Liver (tissue), 9 donors: Measurements from ENCODE around the gene GATB. TPM values are rescaled to one million over a fixed set of nuclear protein-coding genes. Genes with fewer than 3 reads are reported as not detected.

Experiments
- DNase-seq: peaks from one replicate; pipeline ENCODE4 v3.0.0-alpha.2; 2017; ENCODE audit warnings: low spot score
- H3K27ac ChIP-seq, 2 donors: one replicate each; pipeline ENCODE4 v1.7.0; 2013; ENCODE audit warnings: inconsistent platforms in 2 of 2, low read length in 2 of 2, control low read depth in 1 of 2, low read depth in 1 of 2, mild to moderate bottlenecking in 1 of 2
- H3K27me3 ChIP-seq, 4 donors: one replicate each; pipeline versions ENCODE4 v1.6.1 to v1.7.0; 2013; ENCODE audit warnings: low read length in 3 of 4, inconsistent platforms in 1 of 4, mild to moderate bottlenecking in 1 of 4, moderate library complexity in 1 of 4; ENCODE audit not compliant: control insufficient read depth in 4 of 4, insufficient read depth in 4 of 4
- H3K36me3 ChIP-seq, 4 donors: one replicate each; pipeline versions ENCODE4 v1.6.1 to v1.7.0; 2013; ENCODE audit warnings: low read length in 3 of 4, mild to moderate bottlenecking in 3 of 4, low read depth in 1 of 4, moderate library complexity in 1 of 4; ENCODE audit not compliant: control insufficient read depth in 4 of 4, insufficient read depth in 3 of 4
- H3K4me1 ChIP-seq, 4 donors: one replicate each; pipeline versions ENCODE4 v1.6.1 to v1.7.0; 2013; ENCODE audit warnings: low read length in 3 of 4, mild to moderate bottlenecking in 3 of 4, moderate library complexity in 1 of 4; ENCODE audit not compliant: control insufficient read depth in 4 of 4, insufficient read depth in 4 of 4
- H3K4me3 ChIP-seq, 3 donors: one replicate each; pipeline versions ENCODE4 v1.6.1 to v1.7.0; 2013; ENCODE audit warnings: low read length in 3 of 3, control low read depth in 1 of 3, low read depth in 1 of 3, mild to moderate bottlenecking in 1 of 3
- H3K9ac ChIP-seq, 2 donors: one replicate each; pipeline ENCODE4 v1.7.0; 2013; ENCODE audit warnings: low read length in 2 of 2, mild to moderate bottlenecking in 2 of 2, moderate library complexity in 2 of 2, control low read depth in 1 of 2, low read depth in 1 of 2
- H3K9me3 ChIP-seq, 4 donors: one replicate each; pipeline versions ENCODE4 v1.6.1 to v1.7.0; 2013; ENCODE audit warnings: low read length in 3 of 4; ENCODE audit not compliant: control insufficient read depth in 4 of 4
- EGR1 ChIP-seq, 2 donors: IDR thresholded peaks; 2 replicates each; pipeline ENCODE4 v1.6.1; 2016 to 2018; ENCODE audit warnings: antibody characterized with exemption in 2 of 2, low read depth in 2 of 2
- FOXA2 ChIP-seq: IDR thresholded peaks from 2 replicates; pipeline ENCODE4 v1.6.1; 2016; ENCODE audit warnings: antibody characterized with exemption
- GABPA ChIP-seq, 2 donors: IDR thresholded peaks in 1 of 2; conservative IDR thresholded peaks in 1 of 2; 2 replicates each; pipeline ENCODE4 v1.6.1; 2016; ENCODE audit warnings: antibody characterized with exemption in 2 of 2, mild to moderate bottlenecking in 1 of 2, moderate library complexity in 1 of 2
- HNF4A ChIP-seq, 2 donors: conservative IDR thresholded peaks; 2 replicates each; pipeline ENCODE4 v1.6.1; 2016; ENCODE audit warnings: antibody characterized with exemption in 2 of 2, mild to moderate bottlenecking in 2 of 2
- HNF4G ChIP-seq: IDR thresholded peaks from 2 replicates; pipeline ENCODE4 v1.6.1; 2016; ENCODE audit warnings: antibody characterized with exemption
- JUND ChIP-seq, 2 donors: IDR thresholded peaks; 2 replicates each; pipeline ENCODE4 v1.6.1; 2016; ENCODE audit warnings: antibody characterized with exemption in 2 of 2
- MAX ChIP-seq: IDR thresholded peaks from 2 replicates; pipeline ENCODE4 v1.6.1; 2016; ENCODE audit warnings: antibody characterized with exemption
- NR2F2 ChIP-seq: IDR thresholded peaks from 2 replicates; pipeline ENCODE4 v1.6.1; 2016; ENCODE audit warnings: antibody characterized with exemption
- RAD21 ChIP-seq, 2 donors: IDR thresholded peaks; 2 replicates each; pipeline ENCODE4 v1.6.1; 2016; ENCODE audit warnings: antibody characterized with exemption in 2 of 2, mild to moderate bottlenecking in 2 of 2
- REST ChIP-seq: IDR thresholded peaks from 2 replicates; pipeline ENCODE4 v1.6.1; 2016; ENCODE audit warnings: antibody characterized with exemption, mild to moderate bottlenecking
- RXRA ChIP-seq, 2 donors: IDR thresholded peaks; 2 replicates each; pipeline ENCODE4 v1.6.1; 2017 to 2018; ENCODE audit warnings: antibody characterized with exemption in 2 of 2, mild to moderate bottlenecking in 1 of 2
- SP1 ChIP-seq: IDR thresholded peaks from 2 replicates; pipeline ENCODE4 v1.6.1; 2018; ENCODE audit warnings: antibody characterized with exemption, mild to moderate bottlenecking
- YY1 ChIP-seq: IDR thresholded peaks from 2 replicates; pipeline ENCODE4 v1.6.1; 2016; ENCODE audit warnings: antibody characterized with exemption, mild to moderate bottlenecking
- WGBS: extraction: QIAGEN DNeasy Blood & Tissue Kit; methylation state at CpG from one replicate; pipeline ENCODE4 v1.1.7; 2013; 5-methylcytosine and 5-hydroxymethylcytosine counted together
- polyA plus RNA-seq, 2 donors: library from polyadenylated mRNA; stranded (reverse) in 1 of 2; unstranded in 1 of 2; fragments of 200-250 nt in 1 of 2; fragments of >200 nt in 1 of 2; fragmentation: Nextera tagmentation in 1 of 2; extraction: Ambion mirVana in 1 of 2; gene quantifications; one replicate each; pipeline versions ENCODE4 v1.2.1 to v1.2.3, GENCODE V29; 2013 to 2015
- total RNA-seq, 2 donors: library from RNA; depleted of rRNA; stranded (reverse); fragments of >200 nt; gene quantifications; one replicate each; pipeline ENCODE4 v1.2.3, GENCODE V29; 2014
- TF ChIP-seq, protein P1 (sequence below): fragments of 150-350 bp; IDR thresholded peaks from 2 replicates; pipeline ENCODE4 v1.5.1; 2017; ENCODE audit warnings: improper control_type of control experiment, low read depth, low read length; ENCODE audit not compliant: missing input control
- TF ChIP-seq, protein P2 (sequence below): IDR thresholded peaks from 2 replicates; pipeline ENCODE4 v1.6.1; 2016; ENCODE audit warnings: antibody characterized with exemption
- donor health status: healthy.
- donor health status: healthy.
- donor health status: healthy.
- donor health status: healthy.
- donor health status: healthy.

The GATB gene
- total and polyA plus RNA-seq, 4 donors: 10.4 to 17.3 (median 12.5) TPM

- Histone ChIP-seq H3K27ac (no peak overlapping the region), H3K36me3 (no peaks in the 10 kb centered on the region), H3K9ac (no peak overlapping the region), H3K9me3 (no peaks in the 10 kb centered on the region), H3K4me3 (no peak overlapping the region), H3K27me3 (peaks cover 0 to 2% (median 0%) of the 10 kb centered on the region in 4 donors), H3K4me1 (no peaks in the 10 kb centered on the region)
- no peak for DNase-seq
- no peak for TF ChIP-seq SP1
- WGBS: 67% methylated on average over 5 of the region's 5 CpGs
These were observed 20.2 kb upstream of the GATB start for GRCh38 chr4:151781026-151781425.

DNA sequence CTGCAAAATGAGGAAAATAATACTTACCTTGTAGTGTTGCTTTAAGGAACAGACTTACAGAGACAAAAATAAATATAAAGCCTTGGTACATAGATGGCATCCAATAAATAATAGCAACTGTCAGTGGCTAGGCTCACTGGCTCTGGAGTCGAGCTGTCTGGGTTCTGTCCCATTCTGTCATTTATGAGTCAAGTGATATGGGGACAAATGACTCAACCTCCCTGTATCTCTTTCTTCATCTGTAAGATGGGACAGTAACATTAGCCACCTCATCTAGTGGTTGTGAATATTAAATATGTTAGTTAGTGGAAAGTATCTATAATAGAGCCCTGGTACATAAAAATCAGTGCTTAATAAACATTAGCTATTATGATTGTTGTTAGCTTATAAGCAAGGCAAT lies 16.7 kb upstream of the GATB start:
- no peaks in the 10 kb centered on the region for H3K4me1 ChIP-seq
- H3K4me3 ChIP-seq: no peak overlapping the region
- TF ChIP-seq GABPA (IDR thresholded peaks at IDR 0.05 in 1 of 2, conservative IDR thresholded peaks at IDR 0.05 in 1 of 2) (no peak), REST (no peak), YY1 (no peak), HNF4G (no peak), MAX (no peak), SP1 (no peak), FOXA2 (no peak), RAD21 (IDR thresholded peaks at IDR 0.05) (no peak), EGR1 (IDR thresholded peaks at IDR 0.05; ENCODE audit: low read depth in 2 of 2) (no peak), JUND (IDR thresholded peaks at IDR 0.05) (no peak)
- TF ChIP-seq, protein P1, sequence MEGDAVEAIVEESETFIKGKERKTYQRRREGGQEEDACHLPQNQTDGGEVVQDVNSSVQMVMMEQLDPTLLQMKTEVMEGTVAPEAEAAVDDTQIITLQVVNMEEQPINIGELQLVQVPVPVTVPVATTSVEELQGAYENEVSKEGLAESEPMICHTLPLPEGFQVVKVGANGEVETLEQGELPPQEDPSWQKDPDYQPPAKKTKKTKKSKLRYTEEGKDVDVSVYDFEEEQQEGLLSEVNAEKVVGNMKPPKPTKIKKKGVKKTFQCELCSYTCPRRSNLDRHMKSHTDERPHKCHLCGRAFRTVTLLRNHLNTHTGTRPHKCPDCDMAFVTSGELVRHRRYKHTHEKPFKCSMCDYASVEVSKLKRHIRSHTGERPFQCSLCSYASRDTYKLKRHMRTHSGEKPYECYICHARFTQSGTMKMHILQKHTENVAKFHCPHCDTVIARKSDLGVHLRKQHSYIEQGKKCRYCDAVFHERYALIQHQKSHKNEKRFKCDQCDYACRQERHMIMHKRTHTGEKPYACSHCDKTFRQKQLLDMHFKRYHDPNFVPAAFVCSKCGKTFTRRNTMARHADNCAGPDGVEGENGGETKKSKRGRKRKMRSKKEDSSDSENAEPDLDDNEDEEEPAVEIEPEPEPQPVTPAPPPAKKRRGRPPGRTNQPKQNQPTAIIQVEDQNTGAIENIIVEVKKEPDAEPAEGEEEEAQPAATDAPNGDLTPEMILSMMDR: no peak
- WGBS: 64% methylated on average over 1 of the region's 1 CpG
- H3K9me3 ChIP-seq: no peaks in the 10 kb centered on the region
- no peak overlapping the region for H3K27ac ChIP-seq
- DNase-seq: no peak
- H3K36me3 ChIP-seq: no peaks in the 10 kb centered on the region
- peaks cover 0 to 2% (median 0%) of the 10 kb centered on the region in 4 donors for H3K27me3 ChIP-seq
- no peak overlapping the region for H3K9ac ChIP-seq

DNA sequence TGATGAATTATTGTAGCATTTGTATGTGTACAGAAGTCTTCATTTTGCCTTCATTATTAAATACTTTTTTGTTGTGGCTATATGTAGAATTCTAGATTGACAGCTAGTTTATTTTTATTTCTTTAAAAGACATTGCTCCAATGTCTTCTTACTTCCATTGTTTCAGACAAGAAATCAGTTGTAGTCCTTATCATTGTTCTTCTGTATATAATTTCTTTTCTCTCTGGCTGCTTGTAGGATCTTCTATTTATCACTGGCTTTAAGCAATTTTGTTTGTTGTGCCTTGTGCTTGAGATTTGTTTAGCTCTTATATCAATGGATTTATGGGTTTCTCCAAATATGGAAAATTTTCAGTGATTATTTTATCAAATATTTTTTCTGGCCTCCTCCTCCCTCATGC lies 13.5 kb upstream of the GATB start:
- peaks cover 0 to 4% (median under 1%) of the 10 kb centered on the region in 4 donors for H3K27me3 ChIP-seq
- H3K9ac ChIP-seq: no peak overlapping the region
- H3K9me3 ChIP-seq: no peaks in the 10 kb centered on the region
- H3K4me3 ChIP-seq: no peak overlapping the region
- no peak overlapping the region for H3K27ac ChIP-seq
- no peak for DNase-seq
- no peaks in the 10 kb centered on the region for H3K4me1 ChIP-seq
- H3K36me3 ChIP-seq: no peaks in the 10 kb centered on the region
- TF ChIP-seq HNF4A (conservative IDR thresholded peaks at IDR 0.05) (no peak), REST (no peak), GABPA (IDR thresholded peaks at IDR 0.05 in 1 of 2, conservative IDR thresholded peaks at IDR 0.05 in 1 of 2) (no peak), JUND (IDR thresholded peaks at IDR 0.05) (no peak), RAD21 (IDR thresholded peaks at IDR 0.05) (no peak), FOXA2 (no peak), NR2F2 (no peak), RXRA (IDR thresholded peaks at IDR 0.05) (no peak), SP1 (no peak)
- TF ChIP-seq, protein P2, sequence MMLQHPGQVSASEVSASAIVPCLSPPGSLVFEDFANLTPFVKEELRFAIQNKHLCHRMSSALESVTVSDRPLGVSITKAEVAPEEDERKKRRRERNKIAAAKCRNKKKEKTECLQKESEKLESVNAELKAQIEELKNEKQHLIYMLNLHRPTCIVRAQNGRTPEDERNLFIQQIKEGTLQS: no peak
